H9 (cell line): ENCODE data around the gene ECE1. TPM values are rescaled to one million over a fixed set of nuclear protein-coding genes. Genes with fewer than 3 reads are reported as not detected.

Experiments used
- DNase-seq: peaks from one replicate; pipeline ENCODE4 v3.0.0-alpha.2; 2017
- H2AFZ ChIP-seq: one replicate; pipeline ENCODE4 v1.6.1; 2013; ENCODE audit warnings: mild to moderate bottlenecking, low read length, control low read depth, moderate library complexity
- H2AK5ac ChIP-seq: 2 replicates; pipeline ENCODE4 v1.6.1; 2013; ENCODE audit warnings: low read length, control low read depth, mixed read lengths; ENCODE audit not compliant: insufficient read length
- H2BK120ac ChIP-seq: one replicate; pipeline ENCODE4 v1.6.1; 2013; ENCODE audit warnings: low read depth, mild to moderate bottlenecking, low read length, control low read depth, inconsistent platforms; ENCODE audit not compliant: poor library complexity, severe bottlenecking
- H2BK12ac ChIP-seq: 2 replicates; pipeline ENCODE4 v1.6.1; 2013; ENCODE audit warnings: low read length, control low read depth, mixed read lengths, low read depth; ENCODE audit not compliant: insufficient read length
- H2BK15ac ChIP-seq: 2 replicates; pipeline ENCODE4 v1.6.1; 2013; ENCODE audit warnings: low read depth, low read length, control low read depth
- H2BK20ac ChIP-seq: one replicate; pipeline ENCODE4 v1.6.1; 2013; ENCODE audit warnings: low read depth, mild to moderate bottlenecking, low read length, control low read depth, inconsistent platforms; ENCODE audit not compliant: poor library complexity, severe bottlenecking
- H2BK5ac ChIP-seq: 2 replicates; pipeline ENCODE4 v1.6.1; 2013; ENCODE audit warnings: low read length, control low read depth, mixed read lengths; ENCODE audit not compliant: insufficient read length
- H3K14ac ChIP-seq: 2 replicates; pipeline ENCODE4 v1.6.1; 2013; ENCODE audit warnings: low read length, control low read depth; ENCODE audit not compliant: insufficient read depth
- H3K18ac ChIP-seq: 2 replicates; pipeline ENCODE4 v1.6.1; 2013; ENCODE audit warnings: low read depth, mild to moderate bottlenecking, mixed read lengths, low read length, control low read depth; ENCODE audit not compliant: insufficient read length
- H3K23ac ChIP-seq: 2 replicates; pipeline ENCODE4 v1.6.1; 2013; ENCODE audit warnings: low read length, control low read depth, mixed read lengths, low read depth; ENCODE audit not compliant: insufficient read length
- H3K23me2 ChIP-seq: 2 replicates; pipeline ENCODE4 v1.6.1; 2013; ENCODE audit warnings: low read depth, mild to moderate bottlenecking, mixed read lengths, low read length, control low read depth; ENCODE audit not compliant: insufficient read length, poor library complexity, severe bottlenecking
- H3K27ac ChIP-seq: 2 replicates; pipeline ENCODE4 v1.5.1; 2013; ENCODE audit warnings: low read length, control low read depth, mixed read lengths, low read depth; ENCODE audit not compliant: insufficient read length
- H3K27me3 ChIP-seq: 2 replicates; pipeline ENCODE4 v1.6.1; 2013; ENCODE audit warnings: low read length, control low read depth, inconsistent platforms; ENCODE audit not compliant: insufficient read depth
- H3K4ac ChIP-seq: 2 replicates; pipeline ENCODE4 v1.6.1; 2013; ENCODE audit warnings: low read depth, mild to moderate bottlenecking, control low read depth, inconsistent platforms, low read length, moderate library complexity
- H3K4me1 ChIP-seq: 2 replicates; pipeline ENCODE4 v1.6.1; 2013; ENCODE audit warnings: low read length, control low read depth, inconsistent platforms; ENCODE audit not compliant: insufficient read depth
- H3K4me2 ChIP-seq: 2 replicates; pipeline ENCODE4 v1.6.1; 2013; ENCODE audit warnings: low read length, control low read depth, mixed read lengths; ENCODE audit not compliant: insufficient read length, insufficient read depth
- H3K56ac ChIP-seq: 2 replicates; pipeline ENCODE4 v1.6.1; 2013; ENCODE audit warnings: low read depth, mild to moderate bottlenecking, mixed read lengths, low read length, control low read depth; ENCODE audit not compliant: insufficient read length
- H3K79me1 ChIP-seq: 2 replicates; pipeline ENCODE4 v1.6.1; 2013; ENCODE audit warnings: low read depth, mild to moderate bottlenecking, moderate library complexity, low read length, control low read depth, inconsistent platforms; ENCODE audit not compliant: insufficient read depth, poor library complexity, severe bottlenecking
- H3K79me2 ChIP-seq: 2 replicates; pipeline ENCODE4 v1.6.1; 2013; ENCODE audit warnings: low read length, control low read depth, inconsistent platforms; ENCODE audit not compliant: insufficient read depth
- H3K9ac ChIP-seq: 2 replicates; pipeline ENCODE4 v1.6.1; 2013; ENCODE audit warnings: low read length, control low read depth, mixed read lengths; ENCODE audit not compliant: insufficient read length; ENCODE audit errors: extremely low read depth
- H3K9me3 ChIP-seq: one replicate; pipeline ENCODE4 v1.6.1; 2013; ENCODE audit warnings: low read depth, low read length, inconsistent platforms; ENCODE audit not compliant: control insufficient read depth
- H3T11ph ChIP-seq: one replicate; pipeline ENCODE4 v1.6.1; 2013; ENCODE audit warnings: mild to moderate bottlenecking, low read length, control low read depth, inconsistent platforms
- H4K20me1 ChIP-seq: one replicate; pipeline ENCODE4 v1.6.1; 2013; ENCODE audit not compliant: control insufficient read depth, insufficient read length, insufficient read depth
- H4K5ac ChIP-seq: 2 replicates; pipeline ENCODE4 v1.6.1; 2013; ENCODE audit warnings: low read depth, mild to moderate bottlenecking, mixed read lengths, low read length, control low read depth; ENCODE audit not compliant: insufficient read length
- H4K8ac ChIP-seq: replicated peaks from 2 replicates; pipeline ENCODE4 v1.6.1; 2013; ENCODE audit warnings: low read length, control low read depth, mixed read lengths, low read depth; ENCODE audit not compliant: insufficient read length
- H4K91ac ChIP-seq: 2 replicates; pipeline ENCODE4 v1.6.1; 2013; ENCODE audit warnings: low read depth, mild to moderate bottlenecking, moderate library complexity, mixed read lengths, low read length, control low read depth; ENCODE audit not compliant: insufficient read length
- H3K27ac Mint-ChIP-seq, 3 experiments: 2 replicates in 2 of 3; 3 replicates in 1 of 3; pipeline ENCODE4 v1.8.0; 2020 to 2021; ENCODE audit warnings: mixed read lengths in 3 of 3, mild to moderate bottlenecking in 1 of 3, moderate library complexity in 1 of 3
- H3K27me3 Mint-ChIP-seq: 2 replicates; pipeline ENCODE4 v1.8.0; 2021; ENCODE audit warnings: low read depth, mild to moderate bottlenecking, moderate library complexity, mixed read lengths
- H3K36me3 Mint-ChIP-seq, 3 experiments: 2 replicates in 2 of 3; 3 replicates in 1 of 3; pipeline ENCODE4 v1.8.0; 2020 to 2021; ENCODE audit warnings: low read depth in 3 of 3, mixed read lengths in 3 of 3; ENCODE audit not compliant: insufficient read depth in 1 of 3
- H3K4me1 Mint-ChIP-seq, 2 experiments: 2 replicates each; pipeline ENCODE4 v1.8.0; 2020; ENCODE audit warnings: mixed read lengths in 2 of 2
- H3K4me3 Mint-ChIP-seq, 2 experiments: 2 replicates in 1 of 2; 3 replicates in 1 of 2; pipeline ENCODE4 v1.8.0; 2020 to 2021; ENCODE audit warnings: mild to moderate bottlenecking in 2 of 2, mixed read lengths in 2 of 2, moderate library complexity in 1 of 2
- H3K9me3 Mint-ChIP-seq, 2 experiments: 2 replicates in 1 of 2; 3 replicates in 1 of 2; pipeline ENCODE4 v1.8.0; 2020; ENCODE audit warnings: mild to moderate bottlenecking in 2 of 2, mixed read lengths in 2 of 2, moderate library complexity in 1 of 2
- WGBS: extraction: QIAGEN DNeasy Blood & Tissue Kit; methylation state at CpG from one replicate; pipeline ENCODE4 v1.1.7; 2013; ENCODE audit warnings: missing lambda C conversion rate, low lambda C conversion rate, mixed read lengths; ENCODE audit not compliant: insufficient read length; ENCODE audit errors: extremely low coverage; 5-methylcytosine and 5-hydroxymethylcytosine counted together
- total RNA-seq: library from RNA; stranded (reverse); gene quantifications from 2 replicates; pipeline ENCODE4 v1.2.1, GENCODE V29; 2021
- TF ChIP-seq, protein P1 (sequence below): fragments of 200-600 bp; sonication (generic); conservative IDR thresholded peaks from 3 replicates; pipeline ENCODE4 v1.8.0; 2021; ENCODE audit warnings: antibody characterized with exemption, mild to moderate bottlenecking

Gene ECE1
- total RNA-seq, 1 experiment from 2014 or later: 31.1 TPM

DNA sequence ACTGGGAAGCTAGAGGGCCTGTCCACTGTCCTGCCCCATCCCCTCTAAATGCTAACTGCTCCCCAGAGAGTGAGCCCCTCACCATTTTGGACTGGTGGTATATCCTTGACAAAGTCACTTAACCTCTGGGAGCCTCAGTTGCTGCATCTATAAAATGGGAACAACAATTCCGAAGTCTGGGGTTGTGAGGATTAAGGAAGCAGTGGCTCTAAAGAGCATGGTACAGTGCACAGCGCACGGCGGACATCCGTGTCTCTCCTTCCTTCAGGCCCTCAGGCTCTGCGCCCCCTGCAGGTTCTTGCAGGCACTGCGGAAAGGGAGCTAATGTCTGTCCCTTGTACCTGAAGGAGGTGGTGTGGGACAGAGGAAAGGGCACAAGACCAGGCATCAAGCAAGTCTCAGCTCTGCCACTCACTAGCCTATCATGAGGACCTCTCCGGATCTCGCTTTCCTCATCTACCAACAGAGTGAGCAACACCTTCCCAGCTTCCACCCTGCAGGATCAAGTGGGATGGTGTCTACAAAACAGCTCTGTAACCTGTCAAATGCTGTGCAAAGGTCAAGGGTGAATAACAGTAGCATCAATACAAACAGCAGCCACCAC is 20.1 kb downstream of the ECE1 start:
- Mint-ChIP-seq H3K36me3 (peaks cover 16 to 25% (median 18%) of the 10 kb centered on the region in 3 experiments), H3K9me3 (peaks cover 0 to 3% of the 10 kb centered on the region in 2 experiments; a peak in 2 of 5 replicates), H3K4me1 (peaks cover 2 to 6% of the 10 kb centered on the region in 2 experiments; a peak in 3 of 4 replicates), H3K4me3 (no peak overlapping the region), H3K27ac (no peak overlapping the region; a peak in 1 of 7 replicates), H3K27me3 (no peaks in the 10 kb centered on the region)
- no peak overlapping the region for H3K18ac ChIP-seq
- no peak overlapping the region for H3K4me2 ChIP-seq
- no peak overlapping the region for H2BK20ac ChIP-seq
- no peak overlapping the region for H2BK120ac ChIP-seq
- H3K14ac ChIP-seq: no peak overlapping the region
- no peaks in the 10 kb centered on the region for H3K4me1 ChIP-seq
- H2AFZ ChIP-seq: no peak overlapping the region
- H3K56ac ChIP-seq: no peak overlapping the region
- H3K79me1 ChIP-seq: no peaks in the 10 kb centered on the region
- H3K27me3 ChIP-seq: no peaks in the 10 kb centered on the region
- no peak overlapping the region for H2BK12ac ChIP-seq
- no peak overlapping the region for H2AK5ac ChIP-seq
- DNase-seq: peak; percentile 92
- no peaks in the 10 kb centered on the region for H4K20me1 ChIP-seq
- H4K5ac ChIP-seq: no peak overlapping the region
- no peak overlapping the region for H3K9ac ChIP-seq
- H3K23me2 ChIP-seq: no peaks in the 10 kb centered on the region
- no peak overlapping the region for H3K4ac ChIP-seq
- H3K23ac ChIP-seq: no peak overlapping the region
- H2BK5ac ChIP-seq: no peak overlapping the region
- H3K9me3 ChIP-seq: no peaks in the 10 kb centered on the region
- WGBS: no CpG with 5 or more reads among the region's 9 CpGs
- no peak overlapping the region for H2BK15ac ChIP-seq
- H4K8ac ChIP-seq: no peak overlapping the region
- TF ChIP-seq, protein P1, sequence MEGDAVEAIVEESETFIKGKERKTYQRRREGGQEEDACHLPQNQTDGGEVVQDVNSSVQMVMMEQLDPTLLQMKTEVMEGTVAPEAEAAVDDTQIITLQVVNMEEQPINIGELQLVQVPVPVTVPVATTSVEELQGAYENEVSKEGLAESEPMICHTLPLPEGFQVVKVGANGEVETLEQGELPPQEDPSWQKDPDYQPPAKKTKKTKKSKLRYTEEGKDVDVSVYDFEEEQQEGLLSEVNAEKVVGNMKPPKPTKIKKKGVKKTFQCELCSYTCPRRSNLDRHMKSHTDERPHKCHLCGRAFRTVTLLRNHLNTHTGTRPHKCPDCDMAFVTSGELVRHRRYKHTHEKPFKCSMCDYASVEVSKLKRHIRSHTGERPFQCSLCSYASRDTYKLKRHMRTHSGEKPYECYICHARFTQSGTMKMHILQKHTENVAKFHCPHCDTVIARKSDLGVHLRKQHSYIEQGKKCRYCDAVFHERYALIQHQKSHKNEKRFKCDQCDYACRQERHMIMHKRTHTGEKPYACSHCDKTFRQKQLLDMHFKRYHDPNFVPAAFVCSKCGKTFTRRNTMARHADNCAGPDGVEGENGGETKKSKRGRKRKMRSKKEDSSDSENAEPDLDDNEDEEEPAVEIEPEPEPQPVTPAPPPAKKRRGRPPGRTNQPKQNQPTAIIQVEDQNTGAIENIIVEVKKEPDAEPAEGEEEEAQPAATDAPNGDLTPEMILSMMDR: peak; percentile 98
- H3K79me2 ChIP-seq: no peaks in the 10 kb centered on the region
- H4K91ac ChIP-seq: no peak overlapping the region
- H3T11ph ChIP-seq: no peak overlapping the region
- H3K27ac ChIP-seq: no peak overlapping the region
